Measurements from ENCODE around the gene KRTAP10-1. TPM values are rescaled to one million over a fixed set of nuclear protein-coding genes. Genes with fewer than 3 reads are reported as not detected.

KRTAP10-1 gene
- total and polyA plus RNA-seq, 9 of the 15 experiments (the other 6 are each of a cell fraction or from before 2014, with no cell fraction given), result not detected

GRCh38 chr21:44539046-44539445 is 949 bp downstream of the KRTAP10-1 start:
- H3K79me2 ChIP-seq (ENCODE audit: control insufficient read depth, insufficient read depth, low read length), result no peaks in the 10 kb centered on the region
- no peak for TF ChIP-seq ZNF140 (CRISPR knock-in tag; IDR thresholded peaks at IDR 0.05)
- no peak for TF ChIP-seq CREB3 (tag; conservative IDR thresholded peaks at IDR 0.05; ENCODE audit: low read depth)
- no peak for TF ChIP-seq SRSF9 (IDR thresholded peaks at IDR 0.05; ENCODE audit: borderline replicate concordance, low read depth, low read length)
- no peak for TF ChIP-seq CREM (IDR thresholded peaks at IDR 0.05; ENCODE audit: low read depth)
- TF ChIP-seq ZNF232 (CRISPR knock-in tag; IDR thresholded peaks at IDR 0.05), result no peak
- no peak for TF ChIP-seq PHTF2 (CRISPR knock-in tag; IDR thresholded peaks at IDR 0.05)
- no peak for TF ChIP-seq NFE2L1 (tag; IDR thresholded peaks at IDR 0.05; ENCODE audit: borderline replicate concordance, low read depth)
- no peak for TF ChIP-seq C11orf30 (IDR thresholded peaks at IDR 0.05; ENCODE audit: low read depth)
- TF ChIP-seq DDX20 (tag; IDR thresholded peaks at IDR 0.05; ENCODE audit: low read depth), result no peak
- TF ChIP-seq ZNF79 (CRISPR knock-in tag; IDR thresholded peaks at IDR 0.05; ENCODE audit: low read depth), result no peak
- no peak for TF ChIP-seq ESRRA (IDR thresholded peaks at IDR 0.05; ENCODE audit: borderline replicate concordance, low read depth)
- no peak overlapping the region for H3K4me3 ChIP-seq
- no peak overlapping the region for H3K4me2 ChIP-seq (ENCODE audit: insufficient read depth, low read length)
- DNase-seq (ENCODE audit: extremely low read depth in 1 of 4, low spot score in 3 of 4) (no peak), FAIRE-seq (no peak), ATAC-seq (no peak)
- whole genome bisulfite sequencing (ENCODE audit: insufficient coverage, low coverage, missing lambda C conversion rate), result 2% methylated on average over 14 of the region's 14 CpGs
- CTCF ChIA-PET (ENCODE audit: low intra/inter-chr PET ratio), result no interaction called here
- H3K9ac ChIP-seq (ENCODE audit: insufficient read depth in 1 of 2, low read depth in 2 of 2, low read length in 2 of 2), result no peak overlapping the region
- H3K9me1 ChIP-seq (ENCODE audit: control insufficient read depth, insufficient read depth, low read length), result no peaks in the 10 kb centered on the region
- no TSS peak for BruUV-seq (replicated peaks)
- H3K4me1 ChIP-seq (replicated peaks in 1 of 2; ENCODE audit: control insufficient read depth in 2 of 2, insufficient read depth in 2 of 2, low read length in 2 of 2), result peaks cover 0 to 5% of the 10 kb centered on the region in 2 experiments; a peak in 2 of 5 replicates
- in situ Hi-C loops (cut with MboI) (no loop called here), intact Hi-C loops (cut with micrococcal nuclease) (no loop called here)
- POLR2A ChIA-PET, result interaction anchor here (0.6 kb wide), 1 partner anchor 263 kb away, joined by 4 read pairs; no protein-coding TSS in a partner anchor
- H4K20me1 ChIP-seq (replicated peaks; ENCODE audit: control insufficient read depth, insufficient read depth, low read length), result no peaks in the 10 kb centered on the region
- H3K36me3 ChIP-seq (ENCODE audit: control insufficient read depth, insufficient read depth, low read length), result no peaks in the 10 kb centered on the region
- H3K9me3 ChIP-seq (replicated peaks; ENCODE audit: control insufficient read depth, insufficient read depth, low read depth, low read length), result no peaks in the 10 kb centered on the region; the same call in 1 of the 2 replicates
- H3K27ac ChIP-seq (ENCODE audit: extremely low read depth, low read depth, low read length), result no peak overlapping the region
- no peak overlapping the region for H2AFZ ChIP-seq (ENCODE audit: low read depth, low read length)
- peaks cover 5 to 31% of the 10 kb centered on the region in 2 experiments; a peak in 4 of 5 replicates for H3K27me3 ChIP-seq (ENCODE audit: control insufficient read depth in 2 of 2, insufficient read depth in 2 of 2, low read length in 2 of 2)

Data from K562 (cell line).